Psoas muscle (tissue), 8 donors: ENCODE measurements around the gene PLEK2. TPM values are rescaled to one million over a fixed set of nuclear protein-coding genes. Genes with fewer than 3 reads are reported as not detected.

Experiments used
- ATAC-seq, 4 donors: fragments of 200-7000 bp; cut with Tn5 transposase; one replicate each; pipeline ENCODE4 v1.9.1; 2020; ENCODE audit warnings: moderate library complexity in 3 of 4, mild to moderate bottlenecking in 2 of 4
- DNase-seq, 2 donors: peaks; one replicate each; pipeline ENCODE4 v3.0.0-alpha.2; 2020
- H3K27ac ChIP-seq: fragments of 200-600 bp; one replicate; pipeline ENCODE4 v1.8.0; 2022
- H3K27me3 ChIP-seq, 3 donors: fragments of 200-600 bp in 1 of 3; one replicate each; pipeline versions ENCODE4 v1.6.1 to v1.8.0; 2013 to 2022; ENCODE audit warnings: low read length in 2 of 3, mild to moderate bottlenecking in 2 of 3, moderate library complexity in 1 of 3; ENCODE audit not compliant: insufficient read depth in 3 of 3
- H3K36me3 ChIP-seq, 2 donors: fragments of 200-600 bp in 1 of 2; one replicate each; pipeline versions ENCODE4 v1.6.1 to v1.8.0; 2013 to 2022; ENCODE audit warnings: low read depth in 1 of 2, mild to moderate bottlenecking in 1 of 2, moderate library complexity in 1 of 2; ENCODE audit not compliant: insufficient read depth in 1 of 2
- H3K4me1 ChIP-seq: fragments of 200-600 bp; one replicate; pipeline ENCODE4 v1.8.0; 2022
- H3K4me3 ChIP-seq: fragments of 200-600 bp; one replicate; pipeline ENCODE4 v1.8.0; 2022; ENCODE audit warnings: mild to moderate bottlenecking
- H3K9me3 ChIP-seq: fragments of 200-600 bp; one replicate; pipeline ENCODE4 v1.8.0; 2022
- CTCF ChIP-seq: fragments of 200-600 bp; IDR thresholded peaks from one replicate; pipeline ENCODE4 v1.8.0; 2022; ENCODE audit warnings: antibody characterized with exemption
- WGBS, 3 donors: extraction: QIAGEN DNeasy Blood & Tissue Kit; methylation state at CpG; one replicate each; pipeline versions ENCODE4 v1.1.6 to v1.1.7; 2013; 5-methylcytosine and 5-hydroxymethylcytosine counted together
- intact Hi-C, 2 donors: fragments of 100-400 bp; cut with DNase I; formaldehyde crosslinking; loops; one replicate each; pipeline versions ENCODE4 v1.11.0 to v1.14.2; 2022
- polyA plus RNA-seq, 3 donors: library from polyadenylated mRNA; stranded (reverse); fragments of 200-250 nt; gene quantifications; one replicate each; pipeline ENCODE4 v1.2.3, GENCODE V29; 2013
- total RNA-seq, 4 donors: library from RNA; stranded (reverse); fragmentation: NEBNext Ultra II Directional in 2 of 4; extraction: Animal tissue kit (Norgen Biotek cat#: 25700) in 2 of 4; gene quantifications; one replicate each; pipeline versions ENCODE4 v1.2.1 to v1.2.4, GENCODE V29; 2021 to 2023
- donor health status: healthy with polysubstance abuse.
- donor health status: DM: no; HTN: no; CAD: no; lungs with moderate emphysema.
- donor health status: Bipolar disorder and iron deficiency.
- donor health status: healthy.
- donor health status: DM: yes; HTN: yes; CAD: no.
- donor health status: DM: no; HTN: no; CAD: no.
- donor health status: DM: no; HTN: no; CAD: no.
- donor health status: DM: yes; HTN: yes; CAD: no.

PLEK2 gene
- total and polyA plus RNA-seq, 7 donors, result 0.05 to 2.1 (median 0.68) TPM; not detected in 3

GRCh38 chr14:67446371-67447032, 34.5 kb upstream of the PLEK2 start:
- ATAC-seq (peak; percentile 27 to 81 (median 58)), DNase-seq (no peak)
- Histone ChIP-seq H3K9me3 (no peaks in the 10 kb centered on the region), H3K27me3 (no peaks in the 10 kb centered on the region), H3K36me3 (no peaks in the 10 kb centered on the region), H3K4me3 (no peak overlapping the region), H3K4me1 (peaks cover 12% of the 10 kb centered on the region), H3K27ac (no peak overlapping the region)
- intact Hi-C loops, result no loop called here
- TF ChIP-seq CTCF, result no peak
- WGBS, 3 donors, result 29 to 44% (median 35%) methylated on average over 8 of the region's 8 CpGs

- H3K4me1 ChIP-seq, result peaks cover 20% of the 10 kb centered on the region
- no peaks in the 10 kb centered on the region for H3K9me3 ChIP-seq
- no peak overlapping the region for H3K27ac ChIP-seq
- 62 to 78% (median 78%) methylated on average over 3 of the region's 3 CpGs for WGBS, 3 donors
- H3K27me3 ChIP-seq, result no peaks in the 10 kb centered on the region
- ATAC-seq (no peak), DNase-seq (no peak)
- H3K36me3 ChIP-seq, result no peaks in the 10 kb centered on the region
- intact Hi-C loops, result no loop called here
- H3K4me3 ChIP-seq, result no peak overlapping the region
- no peak for TF ChIP-seq CTCF
These were observed 32.4 kb upstream of the PLEK2 start for GRCh38 chr14:67444395-67444794.

GRCh38 chr14:67442139-67442906, 30.4 kb upstream of the PLEK2 start:
- intact Hi-C loops, result no loop called here
- no peak overlapping the region for H3K4me3 ChIP-seq
- 73 to 79% (median 74%) methylated on average over 8 of the region's 8 CpGs for WGBS, 3 donors
- DNase-seq (no peak), ATAC-seq (no peak)
- no peak for TF ChIP-seq CTCF
- H3K27ac ChIP-seq, result no peak overlapping the region
- H3K9me3 ChIP-seq, result no peaks in the 10 kb centered on the region
- peaks cover 20% of the 10 kb centered on the region for H3K4me1 ChIP-seq
- no peaks in the 10 kb centered on the region for H3K36me3 ChIP-seq
- H3K27me3 ChIP-seq, result no peaks in the 10 kb centered on the region

DNA sequence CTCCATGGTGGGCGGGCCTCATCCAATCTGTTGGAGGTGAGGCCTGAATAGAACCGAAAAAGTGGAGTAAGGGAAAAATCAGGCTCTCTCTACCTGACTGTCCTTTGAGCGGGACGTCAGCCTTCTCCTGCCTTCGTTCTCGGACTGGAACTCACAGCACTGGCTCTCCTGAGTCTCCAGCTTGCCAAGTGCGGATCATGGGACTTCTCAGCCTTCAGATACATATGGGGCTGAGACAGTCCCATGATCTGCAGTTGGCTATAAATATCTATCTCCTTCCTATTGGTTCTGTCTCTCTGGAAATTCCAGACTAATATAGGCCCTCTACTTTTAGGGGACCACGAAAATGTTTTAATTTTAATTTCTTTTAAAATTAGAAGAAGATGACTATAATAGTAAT, 29.7 kb upstream of the PLEK2 start:
- no peak for DNase-seq

More for the DNA sequence above, 29.7 kb upstream of the PLEK2 start:
- no peak for TF ChIP-seq CTCF
- intact Hi-C loops, result no loop called here
- H3K4me1 ChIP-seq, result peaks cover 20% of the 10 kb centered on the region
- H3K27ac ChIP-seq, result no peak overlapping the region
- H3K27me3 ChIP-seq, result no peaks in the 10 kb centered on the region
- WGBS, 3 donors, result 62 to 71% (median 67%) methylated on average over 8 of the region's 8 CpGs
- H3K9me3 ChIP-seq, result no peaks in the 10 kb centered on the region
- no peaks in the 10 kb centered on the region for H3K36me3 ChIP-seq
- H3K4me3 ChIP-seq, result no peak overlapping the region
- peak in 2 of 4 donors; percentile 31 to 35 for ATAC-seq
